HG02623 (cell line): ENCODE results near the gene CACNA1A.
"Not testable (repeated sequence)": the region's sequence is repeated elsewhere in the genome, so short reads cannot be mapped to it uniquely, and the experiment has no call there.

ENCODE experiments used
- ATAC-seq: cut with Tn5 transposase; IDR thresholded peaks from one replicate; pipeline ENCODE4 v1.9.1; 2021; ENCODE audit warnings: moderate library complexity; ENCODE audit not compliant: unreplicated experiment

CACNA1A gene

GRCh38 chr19:13169769-13170168, 336.5 kb downstream of the CACNA1A start:
- no peak for ATAC-seq

GRCh38 chr19:13166151-13166550, 340.1 kb downstream of the CACNA1A start:
- ATAC-seq: not testable (repeated sequence)

- no peak for ATAC-seq
These were observed 340.9 kb downstream of the CACNA1A start for GRCh38 chr19:13165162-13165997.

DNA sequence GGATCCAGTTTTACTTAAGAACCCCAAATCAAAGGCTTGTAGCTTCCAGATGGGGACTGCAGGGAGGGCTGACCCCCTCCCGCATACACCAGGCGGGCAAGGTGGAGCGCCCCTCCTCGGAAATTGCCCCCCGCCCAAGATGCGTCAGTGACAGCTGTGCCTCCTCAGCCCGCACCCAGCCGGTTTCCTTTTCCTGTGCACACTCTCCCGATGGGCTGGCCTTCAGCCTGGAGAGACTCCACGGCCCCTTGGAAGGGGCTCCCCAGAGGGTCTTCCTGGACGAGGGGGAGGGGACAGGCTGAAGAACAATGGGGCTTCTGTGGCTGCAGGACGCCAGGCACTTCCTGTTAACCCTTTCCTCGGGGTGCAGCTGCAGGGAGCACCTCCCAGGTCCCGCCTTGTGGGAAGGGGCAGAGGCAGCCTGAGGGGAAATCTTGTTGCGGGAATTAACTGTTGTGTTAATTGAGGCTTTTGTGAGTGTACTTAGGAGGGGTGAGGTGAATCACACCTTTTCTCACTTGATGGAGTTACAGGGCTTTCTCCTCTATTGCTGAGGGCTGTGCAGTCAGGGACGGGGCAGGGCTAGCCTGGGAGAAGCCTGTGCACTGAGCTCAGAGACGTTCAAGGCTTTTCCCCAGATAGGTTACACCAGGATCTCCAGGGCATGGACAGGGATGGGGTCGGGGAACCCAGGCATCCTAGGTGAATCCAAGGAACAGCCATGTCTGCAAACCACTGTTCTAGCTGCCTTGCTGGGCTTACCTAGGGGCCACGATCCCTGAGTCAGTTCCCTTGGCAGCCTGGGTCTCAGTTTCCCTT, 341.7 kb downstream of the CACNA1A start:
- no peak for ATAC-seq

DNA sequence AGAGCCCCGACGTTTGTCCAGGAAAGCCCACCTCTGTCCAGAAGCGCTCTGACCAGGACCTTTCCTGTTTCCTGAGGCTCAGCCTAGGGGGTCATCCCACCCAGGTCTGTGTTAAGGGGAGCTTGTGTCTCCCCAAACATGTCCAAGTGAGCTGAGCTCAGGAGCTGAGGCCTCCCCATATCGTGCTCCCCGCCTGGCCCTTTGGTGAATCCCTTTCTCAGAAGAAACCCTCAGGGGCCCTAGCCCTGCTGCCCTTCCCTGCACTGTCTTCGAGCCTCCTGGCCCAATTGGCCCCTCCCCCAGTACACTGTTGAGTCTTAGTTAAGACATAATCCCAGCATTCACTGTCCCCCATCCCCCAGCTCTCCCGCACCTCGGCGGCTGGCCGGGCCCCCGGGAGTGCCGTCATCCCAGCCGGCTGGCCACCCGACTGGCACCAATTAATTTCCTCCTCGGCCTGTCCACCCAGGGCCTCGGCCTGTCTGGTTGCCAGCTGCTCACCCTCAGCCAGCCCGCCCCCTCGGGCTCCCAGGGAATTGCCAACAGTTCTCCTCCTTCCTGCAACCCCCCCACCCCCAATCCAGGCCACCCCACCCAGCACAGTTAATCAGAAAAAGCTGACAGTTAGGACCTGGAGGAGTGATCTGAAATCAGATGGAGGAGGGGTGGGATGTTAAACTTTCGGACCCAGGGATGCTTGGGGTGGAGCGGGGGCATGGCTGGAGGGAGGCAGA, 342.5 kb downstream of the CACNA1A start:
- no peak for ATAC-seq

DNA sequence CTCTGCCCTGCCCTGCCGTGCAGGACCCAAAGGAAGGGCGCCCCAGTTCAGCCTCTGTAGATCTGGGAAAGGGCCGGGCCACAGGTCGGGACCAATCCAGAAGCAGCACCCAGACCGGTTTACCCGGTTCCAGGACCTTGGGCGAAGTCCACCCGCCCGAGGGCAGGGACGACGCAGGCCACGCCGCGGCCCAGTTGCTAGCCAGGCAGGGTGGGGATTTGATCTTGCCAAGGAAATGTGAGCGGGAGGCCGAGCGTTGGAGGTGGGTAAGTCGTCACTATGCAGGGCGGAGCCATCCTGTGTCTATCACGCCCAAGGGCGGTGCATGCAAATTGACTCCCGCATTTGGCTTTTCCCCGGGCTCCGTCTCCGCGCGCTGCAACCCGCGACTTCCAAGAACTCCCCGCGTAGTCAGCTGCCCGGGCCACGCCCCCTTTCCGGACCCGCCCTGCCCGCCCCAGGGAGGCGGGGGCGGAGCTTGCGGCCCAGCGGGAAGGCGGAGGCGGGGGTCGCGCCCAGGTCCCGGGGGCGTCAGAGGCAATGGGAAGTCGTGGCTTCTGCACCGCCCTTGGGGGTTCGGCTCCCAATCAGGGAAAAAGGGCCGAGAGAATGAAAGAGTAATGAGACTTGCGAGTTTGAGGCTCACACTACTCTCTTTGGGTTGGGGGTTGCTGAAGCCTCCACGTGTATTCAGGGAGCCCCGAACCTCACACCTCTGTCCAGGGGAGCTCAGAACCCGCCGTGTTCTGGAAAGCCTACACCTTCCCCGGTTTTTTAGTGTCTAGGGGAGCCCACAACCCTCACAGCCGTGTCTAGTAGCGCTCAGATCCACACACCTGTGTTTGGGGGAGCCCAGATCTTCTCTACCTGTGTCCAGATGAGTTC, 343.3 kb downstream of the CACNA1A start:
- ATAC-seq: no peak

DNA sequence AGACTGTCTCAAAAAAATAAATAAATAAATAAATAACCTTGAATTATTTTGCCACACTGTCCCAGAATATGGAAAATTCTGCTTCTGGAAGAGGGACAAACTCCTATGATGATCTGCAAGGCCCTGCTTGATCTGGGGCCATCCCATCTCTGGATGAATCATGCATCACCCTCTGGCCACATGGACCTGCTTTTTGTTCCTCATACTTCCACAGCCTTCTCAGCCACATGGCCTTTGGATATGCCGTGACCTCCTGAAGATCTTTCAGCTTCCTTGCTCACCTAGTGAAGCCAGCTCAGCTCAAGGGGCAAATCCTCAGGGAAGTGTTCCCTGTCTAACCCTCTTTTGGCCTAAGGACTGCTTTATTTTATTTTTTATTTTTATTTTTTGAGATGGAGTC, 345.7 kb downstream of the CACNA1A start:
- ATAC-seq: no peak

GRCh38 chr19:13159713-13160112, 346.6 kb downstream of the CACNA1A start:
- ATAC-seq: no peak
